GM19035 (cell line): Measurements from ENCODE around the gene FGD3.
"Not testable (repeated sequence)": the region's sequence is repeated elsewhere in the genome, so short reads cannot be mapped to it uniquely, and the experiment has no call there.

Experiments
- ATAC-seq: cut with Tn5 transposase; IDR thresholded peaks from one replicate; pipeline ENCODE4 v1.9.1; 2021; ENCODE audit not compliant: unreplicated experiment

The FGD3 gene

GRCh38 chr9:92974761-92975755, 27.7 kb downstream of the FGD3 start:
- ATAC-seq: no peak

- ATAC-seq: no peak
Observed at GRCh38 chr9:92976431-92976830, 29.1 kb downstream of the FGD3 start.

- ATAC-seq: no peak
Observed at GRCh38 chr9:92977279-92977678, 30.0 kb downstream of the FGD3 start.

- ATAC-seq: no peak
Observed at GRCh38 chr9:92978345-92978875, 31.1 kb downstream of the FGD3 start.

GRCh38 chr9:92979283-92980056, 32.1 kb downstream of the FGD3 start:
- no peak for ATAC-seq

GRCh38 chr9:92980085-92980745, 32.9 kb downstream of the FGD3 start:
- ATAC-seq: no peak

- no peak for ATAC-seq
Observed at GRCh38 chr9:92982130-92982529, 34.8 kb downstream of the FGD3 start.

- ATAC-seq: no peak
Observed at GRCh38 chr9:92983984-92984589, 36.8 kb downstream of the FGD3 start.

- no peak for ATAC-seq
Observed at GRCh38 chr9:92984976-92985375, 37.7 kb downstream of the FGD3 start.

GRCh38 chr9:92986176-92987119, 39.1 kb downstream of the FGD3 start:
- ATAC-seq: no peak

GRCh38 chr9:92988215-92988768, 41.0 kb downstream of the FGD3 start:
- no peak for ATAC-seq

- ATAC-seq: no peak
Observed at GRCh38 chr9:92989561-92989960, 42.2 kb downstream of the FGD3 start.

GRCh38 chr9:92990461-92990860, 43.1 kb downstream of the FGD3 start:
- ATAC-seq: no peak

- no peak for ATAC-seq
Observed at GRCh38 chr9:92992549-92992948, 45.2 kb downstream of the FGD3 start.

GRCh38 chr9:92998871-92999270, 51.5 kb downstream of the FGD3 start:
- not testable (repeated sequence) for ATAC-seq

- ATAC-seq: no peak
Observed at GRCh38 chr9:93001031-93001430, 53.7 kb downstream of the FGD3 start.

GRCh38 chr9:93002700-93003099, 55.4 kb downstream of the FGD3 start:
- ATAC-seq: no peak

- no peak for ATAC-seq
Observed at GRCh38 chr9:93003552-93004407, 56.5 kb downstream of the FGD3 start.
